A673 (cell line): ENCODE data around the gene PCBP2. TPM values are rescaled to one million over a fixed set of nuclear protein-coding genes. Genes with fewer than 3 reads are reported as not detected.

ENCODE experiments used
- BruUV-seq: library from RNA; stranded (reverse); fragments of 400-500 nt; replicated peaks from 2 replicates; lab custom pipeline; 2021; lab: Mats Ljungman, UMichigan
- CTCF ChIA-PET: fragments of 300-600 bp; sonication (Branson Sonifier 250); formaldehyde crosslinking; loops from one replicate; lab custom pipeline; 2022; ENCODE audit warnings: antibody characterized with exemption; lab: Charles Lee
- POLR2A ChIA-PET: fragments of 300-600 bp; sonication (Branson Sonifier 250); formaldehyde crosslinking; loops from one replicate; lab custom pipeline; 2022; ENCODE audit warnings: antibody characterized with exemption; ENCODE audit not compliant: low non-redundant PET; lab: Charles Lee
- DNase-seq: peaks from one replicate; pipeline ENCODE4 v3.0.0-alpha.2; 2015; ENCODE audit warnings: low spot score
- H3K27ac ChIP-seq: fragments of 200-600 bp; sonication (generic); 2 replicates; pipeline ENCODE4 v1.5.1; 2016; ENCODE audit warnings: mixed run types, low read depth, mild to moderate bottlenecking, mixed read lengths, antibody characterized with exemption, low read length; ENCODE audit not compliant: poor library complexity, severe bottlenecking
- H3K27me3 ChIP-seq: fragments of 200-600 bp; sonication (generic); replicated peaks from 2 replicates; pipeline ENCODE4 v1.6.1; 2017; ENCODE audit warnings: mixed run types, low read depth, mild to moderate bottlenecking, mixed read lengths, antibody characterized with exemption, low read length; ENCODE audit not compliant: insufficient read depth, poor library complexity
- H3K36me3 ChIP-seq: fragments of 200-600 bp; sonication (generic); 2 replicates; pipeline ENCODE4 v1.6.1; 2016; ENCODE audit warnings: mixed run types, mild to moderate bottlenecking, mixed read lengths, antibody characterized with exemption, low read length; ENCODE audit not compliant: insufficient read depth, poor library complexity, severe bottlenecking
- H3K4me1 ChIP-seq: fragments of 200-600 bp; sonication (generic); 2 replicates; pipeline ENCODE4 v1.6.1; 2017; ENCODE audit warnings: mixed run types, mild to moderate bottlenecking, mixed read lengths, antibody characterized with exemption, low read length; ENCODE audit not compliant: insufficient read depth, poor library complexity, severe bottlenecking
- H3K4me3 ChIP-seq: fragments of 200-600 bp; sonication (generic); 2 replicates; pipeline ENCODE4 v1.5.1; 2016; ENCODE audit warnings: low read depth, mixed run types, mild to moderate bottlenecking, mixed read lengths, low read length; ENCODE audit not compliant: poor library complexity, severe bottlenecking
- H3K9me3 ChIP-seq: fragments of 200-600 bp; sonication (generic); 2 replicates; pipeline ENCODE4 v1.6.1; 2016; ENCODE audit warnings: mixed run types, low read depth, mild to moderate bottlenecking, mixed read lengths, antibody characterized with exemption, low read length; ENCODE audit not compliant: poor library complexity, severe bottlenecking
- CTCF ChIP-seq: fragments of 300-800, 200-600 bp; sonication (generic); conservative IDR thresholded peaks from 2 replicates; pipeline ENCODE4 v1.5.1; 2017; ENCODE audit warnings: low read depth, mild to moderate bottlenecking, antibody characterized with exemption, low read length, moderate library complexity, mixed read lengths
- EZH2 ChIP-seq: fragments of 200-600 bp; sonication (generic); IDR thresholded peaks from 2 replicates; pipeline ENCODE4 v1.6.1; 2017; ENCODE audit warnings: borderline replicate concordance, low read depth, mild to moderate bottlenecking, mixed read lengths, antibody characterized with exemption, low read length; ENCODE audit not compliant: poor library complexity, severe bottlenecking
- intact Hi-C: fragments of 100-400 bp; cut with micrococcal nuclease; formaldehyde crosslinking; loops from one replicate; pipeline ENCODE4 v1.10.0; 2022; ENCODE audit not compliant: unreplicated experiment
- total RNA-seq: library from RNA; stranded (reverse); gene quantifications from 2 replicates; pipeline ENCODE4 v1.2.3, GENCODE V29; 2021

PCBP2 gene
- total RNA-seq, 1 experiment from 2014 or later = 1,215 TPM

GRCh38 chr12:53495903-53496751 lies 44.2 kb downstream of the PCBP2 start:
- Histone ChIP-seq H3K27me3 (no peaks in the 10 kb centered on the region), H3K4me3 (no peak overlapping the region), H3K4me1 (peaks cover 31% of the 10 kb centered on the region), H3K27ac (peak overlapping the region; percentile 21), H3K9me3 (no peaks in the 10 kb centered on the region), H3K36me3 (no peaks in the 10 kb centered on the region)
- TF ChIP-seq CTCF = no peak
- TF ChIP-seq EZH2 = no peak
- DNase-seq = no peak
- intact Hi-C loops = no loop called here
- CTCF ChIA-PET = interaction anchor here (0.6 kb wide), 1 partner anchor 142 kb away, joined by 3 read pairs; no protein-coding TSS in a partner anchor
- POLR2A ChIA-PET = no interaction called here
- no TSS peak for BruUV-seq

- POLR2A ChIA-PET = no interaction called here
- no peak for DNase-seq
- no peak for TF ChIP-seq EZH2
- no peak for TF ChIP-seq CTCF
- no TSS peak for BruUV-seq
- Histone ChIP-seq H3K4me3 (no peak overlapping the region), H3K9me3 (no peaks in the 10 kb centered on the region), H3K36me3 (no peaks in the 10 kb centered on the region), H3K27ac (peak overlapping the region; percentile 21), H3K4me1 (peaks cover 31% of the 10 kb centered on the region), H3K27me3 (no peaks in the 10 kb centered on the region)
- intact Hi-C loops = no loop called here
- CTCF ChIA-PET = no interaction called here
Measured at GRCh38 chr12:53496752-53497032, 44.8 kb downstream of the PCBP2 start.

- H3K27me3 ChIP-seq = no peaks in the 10 kb centered on the region
- POLR2A ChIA-PET = interaction anchor here (0.7 kb wide), 1 partner anchor 128 kb away, joined by 3 read pairs; the partner anchor contains the start of gene ATF7
- TF ChIP-seq EZH2 = no peak
- TF ChIP-seq CTCF = no peak
- CTCF ChIA-PET = no interaction called here
- DNase-seq = no peak
- H3K4me1 ChIP-seq = peaks cover 33% of the 10 kb centered on the region
- no peaks in the 10 kb centered on the region for H3K36me3 ChIP-seq
- H3K9me3 ChIP-seq = no peaks in the 10 kb centered on the region
- no peak overlapping the region for H3K27ac ChIP-seq
- no TSS peak for BruUV-seq
- intact Hi-C loops = no loop called here
- H3K4me3 ChIP-seq = no peak overlapping the region
Measured at GRCh38 chr12:53497461-53497860, 45.6 kb downstream of the PCBP2 start.
